Keratinocyte (primary cell): ENCODE measurements around the gene CCDC7.

Source experiments
- EZH2 ChIP-seq: IDR thresholded peaks from one replicate; pipeline ENCODE4 v1.6.1; 2012; ENCODE audit warnings: inconsistent platforms, mild to moderate bottlenecking, low read length, moderate library complexity
- TF ChIP-seq, protein P1 (sequence below), 3 experiments: IDR thresholded peaks in 1 of 3; conservative IDR thresholded peaks in 1 of 3; optimal IDR thresholded peaks in 1 of 3; 2 replicates in 2 of 3; 3 replicates in 1 of 3; pipeline versions ENCODE3 to v1.5.1; 2011; ENCODE audit warnings: low read length in 3 of 3, mild to moderate bottlenecking in 3 of 3, moderate library complexity in 2 of 3, control low read depth in 1 of 3, inconsistent platforms in 1 of 3; ENCODE audit not compliant: insufficient read depth in 2 of 3; ENCODE audit errors: extremely low read depth in 1 of 3

DNA sequence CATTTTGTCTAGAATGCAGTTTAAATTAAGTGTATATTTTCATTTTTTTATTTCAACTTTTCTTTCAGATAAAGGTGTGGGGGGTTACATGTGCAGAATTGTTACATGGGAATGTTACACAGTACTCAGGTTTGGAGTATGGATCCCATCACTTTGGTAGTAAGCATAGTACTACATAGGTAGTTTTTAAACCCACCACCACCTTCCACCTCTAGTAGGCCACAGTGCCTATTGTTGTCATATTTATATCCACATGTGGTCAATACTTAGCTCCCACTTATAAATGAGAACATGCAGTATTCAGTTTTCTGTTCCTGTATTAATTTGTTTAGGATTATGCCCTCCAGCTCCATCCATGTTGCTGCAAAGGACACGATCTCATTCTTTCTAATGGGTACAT, 200.6 kb downstream of the CCDC7 start:
- TF ChIP-seq, protein P1, sequence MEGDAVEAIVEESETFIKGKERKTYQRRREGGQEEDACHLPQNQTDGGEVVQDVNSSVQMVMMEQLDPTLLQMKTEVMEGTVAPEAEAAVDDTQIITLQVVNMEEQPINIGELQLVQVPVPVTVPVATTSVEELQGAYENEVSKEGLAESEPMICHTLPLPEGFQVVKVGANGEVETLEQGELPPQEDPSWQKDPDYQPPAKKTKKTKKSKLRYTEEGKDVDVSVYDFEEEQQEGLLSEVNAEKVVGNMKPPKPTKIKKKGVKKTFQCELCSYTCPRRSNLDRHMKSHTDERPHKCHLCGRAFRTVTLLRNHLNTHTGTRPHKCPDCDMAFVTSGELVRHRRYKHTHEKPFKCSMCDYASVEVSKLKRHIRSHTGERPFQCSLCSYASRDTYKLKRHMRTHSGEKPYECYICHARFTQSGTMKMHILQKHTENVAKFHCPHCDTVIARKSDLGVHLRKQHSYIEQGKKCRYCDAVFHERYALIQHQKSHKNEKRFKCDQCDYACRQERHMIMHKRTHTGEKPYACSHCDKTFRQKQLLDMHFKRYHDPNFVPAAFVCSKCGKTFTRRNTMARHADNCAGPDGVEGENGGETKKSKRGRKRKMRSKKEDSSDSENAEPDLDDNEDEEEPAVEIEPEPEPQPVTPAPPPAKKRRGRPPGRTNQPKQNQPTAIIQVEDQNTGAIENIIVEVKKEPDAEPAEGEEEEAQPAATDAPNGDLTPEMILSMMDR (optimal IDR thresholded peaks at IDR 0.05 in 1 of 3, IDR thresholded peaks at IDR 0.05 in 1 of 3, conservative IDR thresholded peaks at IDR 0.05 in 1 of 3; ENCODE audit: extremely low read depth in 1 of 3, insufficient read depth in 2 of 3, low read length in 3 of 3): no peak
- no peak for TF ChIP-seq EZH2
